H1 (cell line): ENCODE data around the gene GPR150. TPM values are rescaled to one million over a fixed set of nuclear protein-coding genes. Genes with fewer than 3 reads are reported as not detected.

Experiments used
- polyA plus RNA-seq, 7 experiments: library from polyadenylated mRNA; depleted of rRNA in 3 of 7; stranded (reverse) in 5 of 7; unstranded in 2 of 7; fragments of >200 nt in 5 of 7; fragments of 200-250 nt in 2 of 7; gene quantifications; 1 replicate in 5 of 7; 2 replicates in 1 of 7; 4 replicates in 1 of 7; pipeline versions ENCODE4 v1.2.1 to v1.2.3, GENCODE V29; 2011 to 2013; ENCODE audit warnings: missing spikeins in 2 of 7, mixed read lengths in 2 of 7
- total RNA-seq: library from RNA; stranded (reverse); fragmentation: NEBNext Ultra II Directional; extraction: Animal tissue kit (Norgen Biotek cat#: 25700); gene quantifications from 2 replicates; pipeline ENCODE4 v1.2.1, GENCODE V29; 2021
- TF ChIP-seq, protein P1 (sequence below): IDR thresholded peaks from 2 replicates; pipeline ENCODE4 v1.6.1; 2011; ENCODE audit warnings: low read depth, mild to moderate bottlenecking, low read length; ENCODE audit not compliant: insufficient read depth

The GPR150 gene
- total and polyA plus RNA-seq, 2 of the 8 experiments (the other 6 are each of a cell fraction or from before 2014, with no cell fraction given) = 0.14 TPM; not detected in 1

GRCh38 chr5:95581576-95581975 is 38.3 kb upstream of the GPR150 start (continued):
- TF ChIP-seq, protein P1, sequence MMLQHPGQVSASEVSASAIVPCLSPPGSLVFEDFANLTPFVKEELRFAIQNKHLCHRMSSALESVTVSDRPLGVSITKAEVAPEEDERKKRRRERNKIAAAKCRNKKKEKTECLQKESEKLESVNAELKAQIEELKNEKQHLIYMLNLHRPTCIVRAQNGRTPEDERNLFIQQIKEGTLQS = no peak
